SIG-M5 treated with dmso at 0.1 percent for 504 hours (cell line): ENCODE data around the gene MRNIP.

Source experiments
- DNase-seq: peaks from one replicate; lab custom pipeline; 2025; ENCODE audit not compliant: unreplicated experiment; lab: John Stamatoyannopoulos, UW

The MRNIP gene

DNA sequence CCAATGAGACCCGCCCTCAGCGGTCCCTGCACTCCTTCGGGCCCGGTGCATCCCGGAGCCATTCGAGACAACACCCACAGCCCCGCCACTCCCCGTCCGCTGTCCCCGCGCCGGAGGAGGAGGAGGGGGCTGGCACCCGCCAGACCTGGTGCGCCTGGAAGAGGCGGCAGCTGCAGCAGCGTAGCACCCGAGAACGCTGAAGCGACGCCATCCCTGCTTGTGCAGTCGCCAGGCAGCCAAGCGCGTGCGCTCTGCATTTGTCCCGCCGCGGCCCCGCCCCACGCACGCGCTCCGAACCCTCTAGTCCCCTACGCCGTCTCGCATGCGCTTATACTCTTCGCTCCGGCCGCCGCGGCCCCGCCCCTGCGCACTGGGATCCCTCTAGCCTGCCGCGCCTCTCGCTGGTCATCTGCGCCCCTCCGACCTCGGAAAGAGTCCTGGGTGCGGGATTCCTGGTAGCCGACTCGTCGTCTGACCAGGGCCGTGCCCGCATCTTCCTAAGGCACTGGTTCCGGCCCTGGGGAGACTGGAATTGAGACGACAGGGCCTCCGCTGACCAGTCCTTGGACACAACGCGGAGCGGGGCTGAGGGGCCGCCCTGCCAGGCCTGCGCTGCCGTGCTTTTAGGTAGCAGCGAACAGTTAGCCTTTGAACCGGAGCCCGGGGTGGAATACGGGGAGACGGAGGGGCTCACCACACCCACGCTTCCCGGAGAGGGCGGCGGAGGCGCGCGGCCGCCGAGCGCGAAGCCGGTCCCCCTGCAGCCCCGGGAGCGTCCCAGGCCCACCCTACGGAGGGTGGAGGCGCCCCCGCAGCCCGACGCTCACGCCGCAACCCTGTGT lies at the start of gene MRNIP:
MRNIP (minus strand) TSS at position 232 of the 842 bp plus-strand sequence; CDS start at position 211, 21 bp downstream.
- DNase-seq = peak; percentile 98

GRCh38 chr5:179907556-179908324 lies 49.1 kb upstream of the MRNIP start, which contains the start of gene TBC1D9B:
Gene TBC1D9B (minus strand): TSS chr5:179907897. CDS start chr5:179907821, 76 bp downstream.
- DNase-seq = peak; percentile 79

DNA sequence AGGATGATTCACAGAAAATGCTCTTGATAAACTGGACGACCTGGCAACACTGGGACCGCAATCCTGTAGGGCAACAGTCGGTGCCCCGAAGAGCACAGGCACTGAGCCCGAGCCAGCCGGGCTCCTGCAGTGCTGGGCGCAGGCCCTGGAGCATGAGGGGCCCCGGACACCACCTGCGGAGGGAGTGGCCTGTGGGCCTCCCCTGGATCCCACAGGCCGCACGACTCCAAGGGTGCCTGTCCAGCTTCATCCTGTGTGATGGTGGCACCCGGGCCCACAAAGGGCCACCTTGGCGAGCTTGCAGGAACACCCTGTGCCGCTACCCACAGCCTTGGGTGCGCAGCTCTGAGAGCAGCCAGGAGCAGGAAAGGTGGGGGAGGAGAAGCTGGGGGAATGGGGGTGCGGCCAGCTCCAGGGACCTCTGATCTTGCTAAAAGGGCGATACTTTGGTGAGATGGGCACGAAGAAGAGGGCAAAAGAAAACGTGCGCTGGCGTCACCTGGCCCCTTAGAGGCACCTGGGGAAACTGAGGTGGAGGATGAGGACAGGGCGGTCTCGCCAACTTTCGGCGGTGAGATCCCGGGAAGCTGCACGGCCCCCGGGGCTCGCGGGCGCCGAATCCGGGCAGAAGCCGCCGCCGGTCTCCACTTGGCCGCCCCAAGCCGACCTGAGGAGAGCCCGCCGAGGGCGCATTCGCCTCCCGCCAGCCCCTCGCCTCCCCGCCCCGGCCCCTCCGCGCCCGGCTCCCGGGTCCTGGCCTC lies 48.4 kb upstream of the MRNIP start:
- DNase-seq = peak; percentile 35

DNA sequence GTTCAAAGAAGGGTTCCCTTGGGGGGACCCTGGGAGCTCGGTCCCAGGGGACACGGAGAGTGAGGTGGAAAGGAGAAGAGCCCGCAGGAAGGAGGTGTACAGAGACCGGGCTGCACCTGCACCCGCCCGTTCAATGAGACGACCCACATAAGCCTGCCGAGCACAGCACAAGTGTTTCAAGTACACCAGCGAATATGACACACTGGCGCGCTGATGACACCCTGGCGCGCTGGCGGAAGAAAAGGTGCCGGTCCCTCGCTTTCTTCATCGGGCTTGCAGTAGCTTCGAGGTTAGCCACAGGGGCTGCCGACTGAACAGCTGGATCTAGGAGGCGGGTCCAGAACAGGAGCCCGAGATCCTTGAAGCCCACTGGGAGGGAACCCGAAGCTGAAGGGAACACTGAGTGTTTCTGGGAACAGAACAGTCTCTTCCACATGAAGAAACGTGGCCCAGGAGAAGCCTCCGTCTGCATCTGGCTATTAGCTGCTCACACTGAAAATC lies 47.7 kb upstream of the MRNIP start:
- DNase-seq = peak; percentile 16

GRCh38 chr5:179905161-179905560 lies 46.5 kb upstream of the MRNIP start:
- DNase-seq = no peak

- no peak for DNase-seq
These were observed 46.0 kb upstream of the MRNIP start for GRCh38 chr5:179904463-179905160.

DNA sequence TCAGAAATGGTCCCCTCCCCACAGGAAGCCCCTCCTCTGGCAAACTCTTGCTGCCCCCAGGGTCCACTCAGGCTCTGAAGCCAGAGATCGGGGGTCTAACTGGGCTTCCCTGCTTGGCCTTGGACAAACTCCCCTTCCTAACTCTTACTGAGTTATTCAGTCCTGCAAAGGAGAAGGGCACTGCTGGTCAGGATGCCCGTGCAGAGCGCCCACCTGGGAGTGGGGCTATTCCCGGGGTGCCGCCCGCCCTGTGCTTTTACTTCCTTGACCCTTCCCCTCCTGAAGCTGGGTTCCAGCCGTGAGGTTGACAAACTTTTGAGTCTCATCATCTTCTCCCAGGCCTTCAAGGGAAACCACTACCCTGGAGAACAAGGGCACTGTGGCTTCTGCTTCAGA lies 44.1 kb upstream of the MRNIP start:
- no peak for DNase-seq

GRCh38 chr5:179901915-179902762 lies 43.5 kb upstream of the MRNIP start:
- DNase-seq = no peak

DNA sequence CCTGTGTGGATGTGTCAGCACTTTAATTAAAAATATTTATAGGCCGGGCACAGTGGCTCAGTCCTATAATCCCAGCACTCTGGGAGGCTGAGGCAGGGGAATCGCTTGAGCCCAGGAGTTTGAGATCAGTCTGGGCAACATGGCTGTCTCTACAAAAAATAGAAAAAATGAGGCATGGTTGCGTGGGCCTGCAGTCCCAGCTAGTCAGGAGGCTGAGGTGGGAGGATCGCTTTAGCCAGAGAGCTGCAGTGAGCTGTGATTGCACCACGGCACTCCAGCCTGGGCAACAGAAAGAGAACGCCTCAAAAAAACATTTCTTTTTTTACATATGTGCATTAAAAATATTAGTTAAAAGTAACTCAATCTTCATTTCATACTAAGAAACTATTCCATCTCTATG lies 42.8 kb upstream of the MRNIP start:
- DNase-seq = no peak

- DNase-seq = no peak
These were observed 42.1 kb upstream of the MRNIP start for GRCh38 chr5:179900711-179901110.

GRCh38 chr5:179900206-179900605 lies 41.6 kb upstream of the MRNIP start:
- DNase-seq = no peak

GRCh38 chr5:179895861-179896260 lies 37.2 kb upstream of the MRNIP start:
- DNase-seq = no peak

- DNase-seq = no peak
These were observed 35.6 kb upstream of the MRNIP start for GRCh38 chr5:179893958-179894895.

DNA sequence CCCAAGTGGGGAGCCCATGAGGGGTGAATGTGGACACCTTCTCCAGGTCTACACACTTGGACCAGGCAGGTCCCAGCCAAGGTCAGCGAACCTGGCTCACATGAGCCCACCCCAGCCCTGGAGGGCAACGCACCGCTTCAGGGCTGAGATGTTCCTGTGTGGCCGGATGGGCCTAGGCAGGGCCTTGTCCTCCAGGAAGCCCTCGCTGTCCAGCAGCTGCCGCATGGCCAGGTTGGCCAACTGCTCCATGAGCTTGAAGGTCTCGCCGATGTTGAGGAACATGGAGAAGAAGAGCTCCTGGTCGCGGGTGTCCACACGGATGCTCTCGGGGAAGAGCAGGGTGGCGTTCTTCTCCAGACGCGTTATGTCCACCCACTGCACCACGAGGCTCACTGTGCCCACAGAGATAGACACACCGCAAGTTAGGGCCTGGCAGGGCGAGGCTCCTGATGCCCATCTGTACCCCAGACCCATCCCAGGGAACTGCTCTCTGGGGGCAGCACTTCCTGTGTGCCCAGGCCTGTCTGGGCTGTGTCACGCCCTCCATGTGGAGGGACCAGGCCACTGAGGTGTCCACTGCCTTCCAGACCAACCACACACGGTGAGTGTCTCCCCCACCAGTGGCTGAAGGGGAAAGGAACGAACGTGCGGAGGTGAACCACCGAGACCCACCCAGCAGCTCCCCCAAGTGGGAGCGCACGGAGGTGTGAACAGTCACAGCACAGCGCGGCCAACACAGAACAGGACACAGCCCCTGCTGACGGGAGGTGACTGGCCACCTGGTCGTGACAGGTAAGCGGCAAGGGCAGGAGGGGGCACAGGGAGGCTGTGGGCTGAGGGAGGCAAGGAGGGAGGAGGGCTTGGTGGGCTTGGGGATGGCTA lies 34.7 kb upstream of the MRNIP start:
- no peak for DNase-seq

GRCh38 chr5:179892255-179892654 lies 33.6 kb upstream of the MRNIP start:
- DNase-seq = no peak

DNA sequence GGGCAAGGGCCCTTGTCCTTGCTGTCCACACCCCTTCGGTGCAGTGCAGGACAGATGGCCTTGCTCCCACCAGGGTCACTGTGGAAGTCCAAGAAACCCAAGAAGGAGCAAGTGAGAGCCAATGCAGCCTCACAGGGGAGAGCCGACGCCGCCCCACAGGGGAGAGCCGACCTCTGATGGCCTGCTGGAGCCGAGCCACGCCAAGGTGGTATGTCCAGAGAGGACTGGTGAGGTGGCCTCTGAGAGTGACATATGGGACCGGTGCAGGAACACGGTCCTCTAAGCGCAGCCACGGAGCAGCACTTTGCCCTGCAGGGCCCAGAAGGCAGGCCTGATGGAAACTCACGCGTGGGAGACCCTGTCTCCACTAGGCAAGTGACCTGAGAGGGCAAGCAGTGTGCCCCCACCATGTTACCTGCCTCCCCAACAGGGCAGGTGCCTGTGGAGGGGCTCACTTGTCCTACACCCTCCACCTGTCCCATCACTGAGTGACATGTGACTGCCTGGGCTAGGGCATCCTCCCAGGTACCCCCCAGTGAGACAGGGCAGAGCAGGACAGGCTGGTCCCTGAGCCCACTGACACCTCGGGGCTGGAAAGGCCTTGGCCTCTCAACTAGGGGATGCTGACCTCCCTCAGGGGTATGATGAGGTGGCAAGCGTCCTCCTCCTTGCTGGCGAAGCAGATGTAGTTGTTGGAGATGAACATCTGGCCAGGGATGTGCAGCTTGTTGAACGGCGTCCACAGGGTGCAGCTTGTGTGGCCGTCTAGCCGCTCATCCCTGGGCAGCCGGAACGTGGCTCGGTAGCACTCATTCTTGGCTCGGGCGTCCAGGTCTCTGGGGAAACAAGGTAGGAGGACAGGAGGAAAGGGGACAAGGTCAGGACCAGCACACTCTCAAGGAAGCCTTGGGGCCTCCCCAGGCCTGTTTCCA lies 32.4 kb upstream of the MRNIP start:
- no peak for DNase-seq
